ENCODE data around the gene COQ7. TPM values are rescaled to one million over a fixed set of nuclear protein-coding genes. Genes with fewer than 3 reads are reported as not detected.

Gene COQ7
- total and polyA plus RNA-seq, 2 experiments from 2014 or later, result 17.9 to 21.7 TPM

- H3K4me1 Mint-ChIP-seq, result peaks cover 9% of the 10 kb centered on the region
- Histone ChIP-seq H3K9me2 (ENCODE audit: insufficient read depth) (no peaks in the 10 kb centered on the region), H3K4me2 (no peak overlapping the region; the same call in 1 of the 2 replicates), H3K4me1 (ENCODE audit: insufficient read depth) (no peaks in the 10 kb centered on the region; the same call in 1 of the 2 replicates), H3K36me3 (ENCODE audit: insufficient read depth) (no peaks in the 10 kb centered on the region), H3F3A (replicated peaks; ENCODE audit: low read depth) (no peaks in the 10 kb centered on the region), H3K4me3 (no peak overlapping the region), H3K27me3 (ENCODE audit: insufficient read depth) (no peaks in the 10 kb centered on the region), H2AFZ (no peak overlapping the region), H3K27ac (ENCODE audit: low read depth) (no peak overlapping the region), H4K20me1 (replicated peaks; ENCODE audit: insufficient read depth) (no peaks in the 10 kb centered on the region), H3K79me2 (replicated peaks; ENCODE audit: insufficient read depth) (no peaks in the 10 kb centered on the region)
- no peaks in the 10 kb centered on the region for H3K9me3 Mint-ChIP-seq
- H3K4me3 Mint-ChIP-seq, result no peak overlapping the region
- H3K27me3 Mint-ChIP-seq (ENCODE audit: insufficient read depth, low read depth, poor library complexity), result peaks cover 6% of the 10 kb centered on the region
- DNase-seq (ENCODE audit: low spot score) (no peak), ATAC-seq (no peak)
- H3K36me3 Mint-ChIP-seq (ENCODE audit: low read depth), result no peaks in the 10 kb centered on the region
- no peak overlapping the region for H3K27ac Mint-ChIP-seq
- TF ChIP-seq JUNB (IDR thresholded peaks at IDR 0.05; ENCODE audit: unreplicated experiment) (no peak), EZH2 (IDR thresholded peaks at IDR 0.05; ENCODE audit: low read depth, unreplicated experiment) (no peak), ZNF462 (CRISPR knock-in tag; IDR thresholded peaks at IDR 0.05) (no peak), ZNF331 (CRISPR knock-in tag; IDR thresholded peaks at IDR 0.05; ENCODE audit: low read depth) (no peak), NANOG (IDR thresholded peaks at IDR 0.05; ENCODE audit: borderline replicate concordance) (no peak), ETS1 (IDR thresholded peaks at IDR 0.05) (no peak), POLR2AphosphoS5 (IDR thresholded peaks at IDR 0.05; ENCODE audit: low read depth) (no peak), CREB1 (CRISPR knock-in tag; IDR thresholded peaks at IDR 0.05; ENCODE audit: low read depth) (no peak), STAT1 (IDR thresholded peaks at IDR 0.05; ENCODE audit: unreplicated experiment) (no peak), EZH2phosphoT487 (IDR thresholded peaks at IDR 0.05; ENCODE audit: unreplicated experiment) (no peak), REST (IDR thresholded peaks at IDR 0.05; ENCODE audit: unreplicated experiment) (no peak), CTCF (conservative IDR thresholded peaks at IDR 0.05; ENCODE audit: low read depth in 2 of 2) (no peak), ZNF114 (CRISPR knock-in tag; IDR thresholded peaks at IDR 0.05) (no peak)
These were observed 39.2 kb downstream of the COQ7 start for GRCh38 chr16:19106625-19107020.

Data from GM23338 (cell line).